A673 (cell line): ENCODE results near the gene RNPS1.

Source experiments
- CTCF ChIP-seq: fragments of 300-800, 200-600 bp; sonication (generic); conservative IDR thresholded peaks from 2 replicates; pipeline ENCODE4 v1.5.1; 2017; ENCODE audit warnings: low read depth, mild to moderate bottlenecking, antibody characterized with exemption, low read length, moderate library complexity, mixed read lengths
- EZH2 ChIP-seq: fragments of 200-600 bp; sonication (generic); IDR thresholded peaks from 2 replicates; pipeline ENCODE4 v1.6.1; 2017; ENCODE audit warnings: borderline replicate concordance, low read depth, mild to moderate bottlenecking, mixed read lengths, antibody characterized with exemption, low read length; ENCODE audit not compliant: poor library complexity, severe bottlenecking

DNA sequence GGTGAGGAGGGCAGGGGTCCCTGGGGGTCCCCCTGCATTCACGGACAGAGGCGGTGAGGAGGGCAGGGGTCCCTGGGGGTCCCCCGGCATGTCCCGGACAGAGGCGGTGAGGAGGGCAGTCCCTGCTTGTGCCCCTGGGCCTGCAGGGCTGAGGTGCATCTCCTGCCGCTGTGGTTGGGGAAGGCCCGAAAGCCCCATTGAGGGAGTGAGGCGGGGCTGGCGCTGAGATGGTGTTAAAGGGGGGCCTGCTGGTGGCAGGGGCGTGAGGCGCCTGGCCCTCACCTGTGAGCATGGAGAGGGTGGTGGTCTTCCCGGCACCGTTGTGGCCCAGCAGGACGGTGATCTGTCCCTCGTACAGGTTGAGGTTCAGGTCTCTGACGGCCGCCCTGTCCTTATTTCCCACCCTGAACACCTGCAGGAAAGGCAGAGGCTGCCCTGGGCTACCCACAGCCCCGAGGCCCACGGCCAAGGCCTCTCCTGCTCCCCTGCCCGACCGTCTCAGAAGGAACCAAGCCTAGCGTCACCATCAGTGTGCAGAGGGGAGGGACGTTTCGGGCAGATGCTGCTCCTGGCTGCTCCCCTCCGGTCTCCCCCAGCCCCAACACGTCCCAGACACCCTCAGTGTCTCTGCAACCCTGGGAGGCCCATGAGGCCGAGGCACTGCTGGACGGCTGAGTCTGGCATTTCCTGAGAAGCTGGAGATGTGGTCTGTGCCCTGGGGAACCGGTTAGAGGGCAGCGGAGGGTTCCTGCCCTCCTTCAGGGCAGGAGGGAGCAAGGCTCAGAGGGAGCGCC is 31.4 kb upstream of the RNPS1 start:
- TF ChIP-seq CTCF (no peak), EZH2 (no peak)
